ENCODE results near the gene ARG2. TPM values are rescaled to one million over a fixed set of nuclear protein-coding genes. Genes with fewer than 3 reads are reported as not detected.
A peak's percentile ranks its signal among the peaks of the same experiment; 100 is the strongest.
"Not testable (repeated sequence)": the region's sequence is repeated elsewhere in the genome, so short reads cannot be mapped to it uniquely, and the experiment has no call there.

The ARG2 gene
- total RNA-seq, 2 experiments from 2014 or later: 11.9 TPM

DNA sequence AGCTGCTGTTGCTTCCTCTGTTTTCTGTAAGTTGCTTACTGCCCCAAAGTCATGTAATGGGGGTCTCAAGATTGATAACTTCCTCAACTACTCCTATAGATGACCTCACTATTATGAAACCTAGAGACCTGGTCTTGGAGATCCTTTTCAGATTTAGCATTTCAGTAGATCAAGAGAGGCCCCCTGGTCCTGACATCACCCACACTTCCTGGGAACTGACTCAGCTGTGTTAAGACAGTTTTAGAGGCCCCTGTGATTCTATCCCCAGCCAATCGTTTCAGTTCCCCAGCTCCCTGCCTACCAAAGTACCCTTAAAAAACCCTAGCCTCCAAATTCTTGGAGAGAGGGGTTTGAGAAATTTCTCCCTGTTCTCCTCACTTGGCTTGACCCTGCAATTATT, 9.2 kb upstream of the ARG2 start:
- intact Hi-C loops (cut with DNase I, micrococcal nuclease): loop anchor here in 1 of 2 experiments (10.0 kb wide), 1 partner anchor 366 kb away; the partner anchor contains the start of gene PALS1
- Mint-ChIP-seq H3K36me3 (ENCODE audit: low read depth) (no peaks in the 10 kb centered on the region), H3K27ac (no peak overlapping the region), H3K27me3 (no peaks in the 10 kb centered on the region), H3K4me3 (no peak overlapping the region), H3K9me3 (ENCODE audit: low read depth) (no peaks in the 10 kb centered on the region), H3K4me1 (peaks cover 13% of the 10 kb centered on the region)
- ChIA-PET POLR2A (no interaction called here), CTCF (interaction anchor here (0.7 to 3.0 kb wide), 8 partner anchors 8 to 184 kb away, joined by 3 to 16 read pairs (median 4); partner anchors contain the start of genes ARG2 and PIGH)
- DNase-seq (peak; percentile 49), ATAC-seq (peak; percentile 93)

- H3K4me1 Mint-ChIP-seq: peaks cover 31% of the 10 kb centered on the region
- H3K27me3 Mint-ChIP-seq: peaks cover 8% of the 10 kb centered on the region
- intact Hi-C loops (cut with DNase I, micrococcal nuclease): loop anchor here (1.0 to 10.0 kb wide), 10 partner anchors 18 to 1534 kb away; partner anchors contain the start of genes PIGH (in 2 of the 2), RDH11 (in 2 of the 2), DCAF5 (in 1 of the 2) and EIF2S1 (in 1 of the 2)
- POLR2A ChIA-PET: interaction anchor here (0.6 to 1.0 kb wide), 3 partner anchors 19 to 55 kb away, joined by 3 to 7 read pairs (median 6); partner anchors contain the start of gene PIGH
- CTCF ChIA-PET: interaction anchor here (0.7 to 3.8 kb wide), 34 partner anchors 8 to 1508 kb away, joined by 3 to 87 read pairs (median 5); partner anchors contain the start of genes PIGH, PLEKHH1, RDH11 and RDH12
- DNase-seq (peak; percentile 30), ATAC-seq (peak; percentile 43)
- H3K27ac Mint-ChIP-seq: peak overlapping the region; percentile 43
- H3K36me3 Mint-ChIP-seq (ENCODE audit: low read depth): no peaks in the 10 kb centered on the region
- H3K9me3 Mint-ChIP-seq (ENCODE audit: low read depth): no peaks in the 10 kb centered on the region
- peak overlapping the region; percentile 77 for H3K4me3 Mint-ChIP-seq
These were observed 1.1 kb upstream of the ARG2 start for GRCh38 chr14:67618617-67619063.

DNA sequence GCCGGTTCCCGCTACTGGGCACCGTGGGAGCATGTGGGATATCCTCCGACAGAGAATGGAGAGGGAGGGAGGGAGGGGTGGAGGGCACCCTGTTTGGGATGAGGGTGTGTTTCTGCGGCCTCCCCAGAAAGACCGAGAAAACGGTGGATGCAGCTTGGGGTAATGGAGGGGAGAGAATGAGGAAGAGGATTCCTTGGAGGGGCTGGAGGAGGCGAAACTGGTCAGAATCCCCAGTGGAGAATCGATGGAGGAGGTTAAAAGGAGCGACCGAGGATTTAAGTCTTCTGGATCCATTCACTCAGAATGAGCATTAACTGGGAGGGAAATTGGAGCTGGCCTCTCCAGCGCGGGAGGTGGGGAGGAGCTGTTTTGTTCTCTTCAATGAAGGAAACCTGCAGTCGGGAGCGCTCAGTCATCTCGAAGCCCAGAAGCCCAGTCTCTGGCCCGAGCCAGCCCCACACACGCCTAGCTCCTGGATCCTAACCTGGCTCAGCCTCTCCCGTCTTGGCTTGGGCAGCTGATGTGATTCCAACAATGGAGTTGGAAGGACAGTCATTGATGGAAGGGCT, 581 bp downstream of the ARG2 start:
- intact Hi-C loops (cut with DNase I, micrococcal nuclease): loop anchor here in 1 of 2 experiments (1.0 kb wide), 1 partner anchor 199 kb away; the partner anchor contains the start of gene RAD51B
- CTCF ChIA-PET: interaction anchor here (0.7 to 3.8 kb wide), 12 partner anchors 11 to 260 kb away, joined by 3 to 87 read pairs (median 6); partner anchors contain the start of genes ATP6V1D, EIF2S1, PIGH and RDH11
- Mint-ChIP-seq H3K27ac (peak overlapping the region; percentile 51), H3K27me3 (peaks cover 8% of the 10 kb centered on the region), H3K4me3 (peak overlapping the region; percentile 77), H3K36me3 (ENCODE audit: low read depth) (no peaks in the 10 kb centered on the region), H3K4me1 (peaks cover 31% of the 10 kb centered on the region), H3K9me3 (ENCODE audit: low read depth) (no peaks in the 10 kb centered on the region)
- POLR2A ChIA-PET: interaction anchor here (0.7 kb wide), 1 partner anchor 22 kb away, joined by 3 read pairs; no protein-coding TSS in a partner anchor
- peak; percentile 36 for DNase-seq
- no peak for ATAC-seq

DNA sequence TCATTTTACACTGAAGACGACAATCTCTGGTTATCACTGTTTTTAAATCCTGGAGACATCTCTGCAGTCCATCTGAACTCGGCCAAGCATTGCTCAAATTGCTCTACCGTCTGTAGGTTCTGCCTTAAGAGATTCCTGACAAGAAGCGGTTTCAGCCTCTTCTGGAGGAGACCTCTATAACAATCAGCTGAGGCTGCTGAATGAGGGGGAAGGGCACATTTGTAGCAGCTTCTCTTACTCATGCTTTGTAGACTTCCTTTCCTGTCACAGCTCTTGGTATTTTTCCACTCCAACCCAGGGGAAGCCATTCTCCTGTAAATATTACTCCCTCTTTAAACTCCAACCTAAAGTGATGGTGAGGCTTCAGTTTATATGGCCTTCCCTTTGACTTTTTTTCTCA, 3.0 kb downstream of the ARG2 start:
- DNase-seq: peak; percentile 57
- no peak overlapping the region for H3K4me3 Mint-ChIP-seq
- no peaks in the 10 kb centered on the region for H3K9me3 Mint-ChIP-seq (ENCODE audit: low read depth)
- intact Hi-C loops (cut with DNase I, micrococcal nuclease): no loop called here
- H3K4me1 Mint-ChIP-seq: peaks cover 31% of the 10 kb centered on the region
- H3K27ac Mint-ChIP-seq: peak overlapping the region; percentile 82
- ChIA-PET CTCF (interaction anchor here (0.6 to 1.5 kb wide), 6 partner anchors 17 to 135 kb away, joined by 3 to 5 read pairs (median 4); partner anchors contain the start of gene PIGH), POLR2A (interaction anchor here (0.6 kb wide), 1 partner anchor 22 kb away, joined by 4 read pairs; the partner anchor contains the start of gene PIGH)
- H3K36me3 Mint-ChIP-seq (ENCODE audit: low read depth): no peaks in the 10 kb centered on the region
- ATAC-seq: peak; percentile 32
- peaks cover 8% of the 10 kb centered on the region for H3K27me3 Mint-ChIP-seq

- DNase-seq (peak; percentile 15), ATAC-seq (no peak)
- Mint-ChIP-seq H3K9me3 (ENCODE audit: low read depth) (no peaks in the 10 kb centered on the region), H3K36me3 (ENCODE audit: low read depth) (no peaks in the 10 kb centered on the region), H3K27me3 (peaks cover 8% of the 10 kb centered on the region), H3K4me3 (no peak overlapping the region), H3K27ac (peak overlapping the region; percentile 82), H3K4me1 (peaks cover 31% of the 10 kb centered on the region)
- POLR2A ChIA-PET: no interaction called here
- CTCF ChIA-PET: interaction anchor here (0.6 to 1.5 kb wide), 6 partner anchors 17 to 81 kb away, joined by 3 to 5 read pairs (median 4); partner anchors contain the start of gene PIGH
- intact Hi-C loops (cut with DNase I, micrococcal nuclease): no loop called here
These were observed 3.4 kb downstream of the ARG2 start for GRCh38 chr14:67623114-67623513.

GRCh38 chr14:67626131-67626530, 6.4 kb downstream of the ARG2 start:
- ATAC-seq; POLR2A ChIA-PET; intact Hi-C loops (cut with DNase I, micrococcal nuclease); H3K9me3 Mint-ChIP-seq (ENCODE audit: low read depth); H3K27ac Mint-ChIP-seq; H3K4me3 Mint-ChIP-seq; H3K36me3 Mint-ChIP-seq (ENCODE audit: low read depth); CTCF ChIA-PET; H3K27me3 Mint-ChIP-seq; DNase-seq: not testable (repeated sequence)
- peaks cover 15% of the 10 kb centered on the region for H3K4me1 Mint-ChIP-seq

GRCh38 chr14:67627519-67627918, 7.8 kb downstream of the ARG2 start:
- intact Hi-C loops (cut with DNase I, micrococcal nuclease): no loop called here
- no peak for ATAC-seq
- CTCF ChIA-PET: interaction anchor here (1.1 to 2.3 kb wide), 5 partner anchors 8 to 77 kb away, joined by 4 to 8 read pairs (median 5); partner anchors contain the start of gene ARG2

DNA sequence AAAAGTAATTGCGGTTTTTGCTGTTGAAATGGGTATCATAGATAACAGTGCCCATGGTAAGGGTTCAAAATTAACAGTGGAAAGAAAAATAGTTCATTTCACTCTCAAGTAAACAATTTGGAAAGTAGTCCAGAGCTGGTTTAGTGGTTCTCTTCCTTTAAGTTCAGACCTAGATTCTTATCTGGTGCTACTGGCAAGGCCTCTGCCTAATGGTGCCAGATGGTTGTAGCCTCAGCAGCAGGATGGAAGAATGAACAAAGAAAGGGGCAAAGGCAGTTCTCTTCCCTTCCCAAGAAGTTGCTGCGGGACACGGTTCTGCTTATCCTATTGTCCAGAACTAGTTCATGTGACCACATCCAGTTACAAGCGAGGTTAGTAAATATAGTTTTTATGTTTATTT, 10.5 kb downstream of the ARG2 start:
- intact Hi-C loops (cut with DNase I, micrococcal nuclease): no loop called here
- H3K4me1 Mint-ChIP-seq: no peaks in the 10 kb centered on the region
- DNase-seq (no peak), ATAC-seq (no peak)
- H3K27ac Mint-ChIP-seq: no peak overlapping the region
- POLR2A ChIA-PET: no interaction called here
- CTCF ChIA-PET: interaction anchor here (0.6 to 0.8 kb wide), 2 partner anchors 10 to 27 kb away, joined by 3 read pairs; no protein-coding TSS in a partner anchor
- H3K27me3 Mint-ChIP-seq: no peaks in the 10 kb centered on the region
- H3K36me3 Mint-ChIP-seq (ENCODE audit: low read depth): no peaks in the 10 kb centered on the region
- H3K9me3 Mint-ChIP-seq (ENCODE audit: low read depth): no peaks in the 10 kb centered on the region
- no peak overlapping the region for H3K4me3 Mint-ChIP-seq

More at GRCh38 chr14:67627519-67627918, 7.8 kb downstream of the ARG2 start:
- no peak overlapping the region for H3K4me3 Mint-ChIP-seq
- no peak overlapping the region for H3K27ac Mint-ChIP-seq
- H3K4me1 Mint-ChIP-seq: peaks cover 9% of the 10 kb centered on the region
- H3K9me3 Mint-ChIP-seq (ENCODE audit: low read depth): no peaks in the 10 kb centered on the region
- H3K36me3 Mint-ChIP-seq (ENCODE audit: low read depth): no peaks in the 10 kb centered on the region
- POLR2A ChIA-PET: no interaction called here
- no peak for DNase-seq
- no peaks in the 10 kb centered on the region for H3K27me3 Mint-ChIP-seq

GRCh38 chr14:67630938-67631337, 11.2 kb downstream of the ARG2 start:
- H3K9me3 Mint-ChIP-seq (ENCODE audit: low read depth): no peaks in the 10 kb centered on the region
- intact Hi-C loops (cut with DNase I, micrococcal nuclease): no loop called here
- no peaks in the 10 kb centered on the region for H3K36me3 Mint-ChIP-seq (ENCODE audit: low read depth)
- no peaks in the 10 kb centered on the region for H3K27me3 Mint-ChIP-seq
- H3K4me3 Mint-ChIP-seq: no peak overlapping the region
- H3K27ac Mint-ChIP-seq: no peak overlapping the region
- CTCF ChIA-PET: interaction anchor here (0.5 to 1.3 kb wide), 5 partner anchors 10 to 271 kb away, joined by 3 to 5 read pairs (median 3); partner anchors contain the start of genes ARG2 and EIF2S1
- no peaks in the 10 kb centered on the region for H3K4me1 Mint-ChIP-seq
- DNase-seq: no peak
- POLR2A ChIA-PET: interaction anchor here (0.6 kb wide), 1 partner anchor 60 kb away, joined by 3 read pairs; no protein-coding TSS in a partner anchor
- ATAC-seq: no peak

GRCh38 chr14:67633451-67634147, 13.9 kb downstream of the ARG2 start:
- intact Hi-C loops (cut with DNase I, micrococcal nuclease): no loop called here
- peaks cover 3% of the 10 kb centered on the region for H3K4me1 Mint-ChIP-seq
- H3K9me3 Mint-ChIP-seq (ENCODE audit: low read depth): no peaks in the 10 kb centered on the region
- no peak for ATAC-seq
- CTCF ChIA-PET: no interaction called here
- H3K36me3 Mint-ChIP-seq (ENCODE audit: low read depth): no peaks in the 10 kb centered on the region
- DNase-seq: no peak
- H3K4me3 Mint-ChIP-seq: no peak overlapping the region
- no peaks in the 10 kb centered on the region for H3K27me3 Mint-ChIP-seq
- POLR2A ChIA-PET: no interaction called here
- no peak overlapping the region for H3K27ac Mint-ChIP-seq

GRCh38 chr14:67636361-67636919, 16.7 kb downstream of the ARG2 start:
- Mint-ChIP-seq H3K4me3 (no peak overlapping the region), H3K4me1 (peaks cover 3% of the 10 kb centered on the region), H3K27me3 (no peaks in the 10 kb centered on the region), H3K9me3 (ENCODE audit: low read depth) (no peaks in the 10 kb centered on the region), H3K36me3 (ENCODE audit: low read depth) (no peaks in the 10 kb centered on the region), H3K27ac (peak overlapping the region; percentile 58)
- ChIA-PET CTCF (interaction anchor here (0.7 to 0.9 kb wide), 2 partner anchors 12 to 65 kb away, joined by 3 read pairs; no protein-coding TSS in a partner anchor), POLR2A (no interaction called here)
- peak; percentile 8 for DNase-seq
- intact Hi-C loops (cut with DNase I, micrococcal nuclease): no loop called here
- peak; percentile 95 for ATAC-seq

Data from activated CD4-positive, alpha-beta T cell treated with anti-CD3 and anti-CD28 coated beads for 36 hours (primary cell).